Measurements from ENCODE around the gene ZBTB33.

ZBTB33 gene, protein sequence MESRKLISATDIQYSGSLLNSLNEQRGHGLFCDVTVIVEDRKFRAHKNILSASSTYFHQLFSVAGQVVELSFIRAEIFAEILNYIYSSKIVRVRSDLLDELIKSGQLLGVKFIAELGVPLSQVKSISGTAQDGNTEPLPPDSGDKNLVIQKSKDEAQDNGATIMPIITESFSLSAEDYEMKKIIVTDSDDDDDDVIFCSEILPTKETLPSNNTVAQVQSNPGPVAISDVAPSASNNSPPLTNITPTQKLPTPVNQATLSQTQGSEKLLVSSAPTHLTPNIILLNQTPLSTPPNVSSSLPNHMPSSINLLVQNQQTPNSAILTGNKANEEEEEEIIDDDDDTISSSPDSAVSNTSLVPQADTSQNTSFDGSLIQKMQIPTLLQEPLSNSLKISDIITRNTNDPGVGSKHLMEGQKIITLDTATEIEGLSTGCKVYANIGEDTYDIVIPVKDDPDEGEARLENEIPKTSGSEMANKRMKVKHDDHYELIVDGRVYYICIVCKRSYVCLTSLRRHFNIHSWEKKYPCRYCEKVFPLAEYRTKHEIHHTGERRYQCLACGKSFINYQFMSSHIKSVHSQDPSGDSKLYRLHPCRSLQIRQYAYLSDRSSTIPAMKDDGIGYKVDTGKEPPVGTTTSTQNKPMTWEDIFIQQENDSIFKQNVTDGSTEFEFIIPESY
- 68.0 to 75.6 reads per million in 2 donors for total RNA-seq

GRCh38 chrX:120250522-120251271, at the start of gene ZBTB33:
TSS of gene ZBTB33 (plus strand) at chrX:120250812. CDS start at chrX:120253416, 2,604 bp downstream.
- DNase-seq: peak; percentile 72

DNA sequence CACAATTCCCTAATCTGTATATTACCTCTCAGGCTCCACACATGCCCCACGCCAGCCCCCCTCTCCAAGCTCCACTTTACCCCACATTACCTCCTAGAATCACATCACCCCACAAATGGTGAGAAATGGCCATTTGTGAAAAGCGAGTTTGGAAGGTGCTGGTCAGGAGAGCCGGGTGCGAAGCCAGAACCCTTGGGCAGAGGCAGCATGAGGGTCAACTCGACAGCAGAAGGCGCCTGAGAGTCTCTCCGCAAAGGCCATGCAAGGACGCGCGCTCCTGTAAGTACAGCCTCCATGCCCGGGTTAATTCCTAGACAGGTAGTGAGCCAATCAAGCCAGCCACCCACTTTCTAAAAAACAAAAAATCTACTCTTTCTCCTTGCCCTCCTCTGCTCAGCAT, 49.8 kb upstream of the ZBTB33 start:
- no peak for DNase-seq

DNA sequence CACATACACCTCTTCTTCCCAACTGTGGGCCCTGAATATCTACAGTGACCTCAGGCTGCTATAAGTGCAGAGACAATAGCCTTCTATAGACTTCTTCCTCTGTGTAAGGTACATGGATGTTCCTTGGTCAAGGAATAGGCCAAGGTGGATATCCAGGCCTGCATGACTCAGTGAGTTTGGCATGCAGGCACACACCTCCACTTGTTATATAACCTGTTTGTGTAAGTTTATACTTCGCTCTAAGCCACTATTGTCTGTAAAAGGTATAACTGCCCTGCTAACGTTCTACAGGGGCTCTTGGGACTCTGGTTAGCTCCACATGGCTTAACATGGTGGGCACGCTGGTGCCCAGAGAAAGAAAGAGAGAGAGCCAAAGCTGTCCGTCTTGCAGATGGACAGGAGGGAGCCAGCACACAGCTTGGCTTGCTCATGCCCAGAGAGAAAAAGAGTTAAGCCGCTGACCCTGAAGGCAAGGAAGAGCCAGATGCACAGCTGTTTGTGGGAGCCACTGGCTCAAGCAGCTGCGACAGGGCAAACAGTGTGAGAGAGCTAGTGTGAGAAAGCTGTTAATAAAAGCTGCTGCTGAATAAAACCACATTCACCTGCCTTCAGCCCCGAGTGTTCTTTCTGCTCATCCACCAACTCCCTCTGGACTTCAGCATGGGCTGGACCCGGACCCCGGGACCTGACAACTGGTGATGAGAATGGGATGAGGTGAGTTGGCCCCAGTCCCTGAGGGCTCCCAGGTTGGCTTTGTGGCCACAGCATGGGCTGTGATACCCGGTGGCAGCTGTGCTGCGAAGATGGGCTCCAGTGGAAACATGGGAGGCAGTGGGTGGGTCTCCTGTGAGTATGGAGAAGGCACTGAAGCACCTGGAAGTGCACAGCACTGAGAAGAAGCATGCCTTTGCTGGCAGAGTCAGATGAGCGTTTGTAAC, 44.5 kb upstream of the ZBTB33 start:
- DNase-seq: no peak

GRCh38 chrX:120207009-120207605, 43.5 kb upstream of the ZBTB33 start:
- DNase-seq: no peak

DNA sequence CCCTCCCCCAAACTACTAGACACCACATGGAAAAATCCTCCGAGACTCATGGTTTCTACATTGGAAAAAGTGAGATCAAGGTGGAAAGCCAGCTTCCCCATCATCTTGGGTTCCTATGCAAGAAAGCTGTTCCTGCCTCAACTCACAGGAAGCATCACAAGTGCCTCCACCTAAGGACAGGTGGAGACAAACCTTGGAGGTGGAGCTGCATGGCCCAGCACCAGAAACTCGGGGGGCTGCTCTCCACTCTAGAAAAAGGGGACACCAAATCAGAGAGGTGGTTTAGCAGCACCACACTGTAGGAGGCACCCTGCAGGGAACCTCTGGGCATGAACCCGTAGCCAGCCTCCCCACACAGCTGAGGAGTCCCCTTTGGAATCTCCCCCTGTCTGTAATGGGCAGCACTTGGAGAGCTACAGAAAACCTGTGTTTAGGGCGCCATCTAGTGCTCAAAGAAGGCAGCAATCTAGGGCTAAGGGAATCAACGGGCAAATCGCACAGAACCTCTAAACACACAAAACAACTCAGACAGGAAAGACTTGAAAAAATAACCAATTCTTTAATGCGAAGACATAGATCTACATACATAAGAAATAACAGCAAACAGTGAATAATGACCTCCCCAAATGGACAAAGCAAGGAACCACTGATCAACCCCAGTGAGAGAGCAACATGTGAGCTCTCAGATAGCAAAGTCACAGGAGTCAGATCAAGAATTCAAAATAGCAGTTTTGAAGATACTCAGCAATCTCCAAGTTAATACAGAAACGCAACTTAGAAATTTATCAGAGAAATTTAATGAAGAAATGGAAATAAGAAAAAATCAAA, 37.0 kb upstream of the ZBTB33 start:
- no peak for DNase-seq

DNA sequence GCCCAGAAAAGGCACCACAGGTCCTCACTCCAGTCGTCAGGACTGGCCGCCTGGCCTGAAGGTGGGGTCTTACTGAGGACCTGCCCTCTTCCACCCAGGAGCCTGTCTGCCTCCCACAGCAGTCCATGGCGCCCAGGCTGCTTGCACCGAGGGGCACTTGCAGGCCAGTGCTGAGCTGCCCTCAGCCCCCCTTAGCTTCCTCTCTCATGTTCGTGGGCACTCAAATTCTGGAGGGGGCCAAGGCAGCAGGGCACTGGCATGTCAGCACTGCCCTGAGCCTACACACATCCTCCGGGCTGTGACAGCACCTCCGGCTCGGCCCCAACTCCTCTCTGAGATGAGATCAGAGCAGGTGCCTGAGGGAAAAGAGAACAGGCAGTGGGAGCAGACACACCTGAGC, 27.2 kb upstream of the ZBTB33 start:
- DNase-seq: no peak

GRCh38 chrX:120224388-120224787, 26.2 kb upstream of the ZBTB33 start:
- no peak for DNase-seq

- no peak for DNase-seq
Observed at GRCh38 chrX:120228187-120228908, 22.3 kb upstream of the ZBTB33 start.

GRCh38 chrX:120235284-120235683, 15.3 kb upstream of the ZBTB33 start:
- no peak for DNase-seq

DNA sequence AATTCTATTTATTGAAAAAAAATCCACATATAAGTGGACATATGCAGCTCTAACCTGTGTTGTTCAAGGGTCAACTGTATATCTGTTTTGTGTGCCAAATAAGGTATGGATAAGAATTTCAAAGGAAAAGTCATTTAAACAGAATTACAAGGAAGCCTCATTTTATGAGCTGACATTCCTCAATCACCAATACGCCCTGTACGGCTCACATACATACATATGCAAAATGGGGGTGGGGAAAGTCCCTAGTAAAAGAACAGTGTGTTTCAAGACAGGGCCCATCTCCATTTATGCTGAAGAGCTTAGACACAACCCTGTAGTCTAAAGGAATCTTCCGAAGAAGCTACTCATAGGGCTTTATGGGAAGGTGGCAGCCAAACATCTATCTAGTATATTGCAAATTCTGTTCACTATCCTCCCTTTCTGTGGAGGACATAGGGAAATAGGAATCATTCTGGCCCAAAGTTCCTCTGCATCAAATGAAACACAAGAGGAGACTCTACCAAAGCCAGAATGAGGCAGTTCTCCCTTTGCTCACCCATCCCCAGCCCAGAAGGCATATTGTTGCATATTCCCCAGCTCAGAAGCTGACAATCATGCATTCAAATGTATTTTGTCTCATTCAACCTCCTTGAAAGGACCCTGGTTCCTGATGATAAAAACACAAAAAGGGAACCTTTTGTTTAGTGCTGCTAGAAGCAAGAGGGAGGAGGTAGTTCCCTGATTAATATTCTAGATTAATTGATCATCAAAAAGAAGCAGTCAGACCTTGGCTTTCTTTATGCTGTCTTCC, 13.7 kb upstream of the ZBTB33 start:
- DNase-seq: no peak

DNA sequence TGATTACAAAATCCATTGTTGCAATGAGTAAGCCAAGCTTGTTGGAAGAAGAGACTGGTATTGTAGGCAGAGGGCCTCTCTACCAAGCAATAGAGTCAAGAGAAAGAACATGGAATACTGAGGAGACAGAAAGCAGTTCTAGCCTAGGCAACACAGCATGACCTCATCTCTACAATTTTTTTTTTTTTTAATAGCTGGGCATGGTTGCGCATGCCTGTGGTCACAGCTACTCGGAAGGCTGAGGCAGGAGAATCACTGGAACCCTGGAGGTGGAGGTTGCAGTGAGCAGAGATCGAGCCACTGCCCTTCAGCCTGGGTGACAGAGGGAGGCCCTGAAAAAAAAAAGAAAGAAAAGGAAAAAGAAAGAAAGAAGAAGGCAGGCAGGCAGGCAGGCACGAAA, 11.7 kb upstream of the ZBTB33 start:
- no peak for DNase-seq

DNA sequence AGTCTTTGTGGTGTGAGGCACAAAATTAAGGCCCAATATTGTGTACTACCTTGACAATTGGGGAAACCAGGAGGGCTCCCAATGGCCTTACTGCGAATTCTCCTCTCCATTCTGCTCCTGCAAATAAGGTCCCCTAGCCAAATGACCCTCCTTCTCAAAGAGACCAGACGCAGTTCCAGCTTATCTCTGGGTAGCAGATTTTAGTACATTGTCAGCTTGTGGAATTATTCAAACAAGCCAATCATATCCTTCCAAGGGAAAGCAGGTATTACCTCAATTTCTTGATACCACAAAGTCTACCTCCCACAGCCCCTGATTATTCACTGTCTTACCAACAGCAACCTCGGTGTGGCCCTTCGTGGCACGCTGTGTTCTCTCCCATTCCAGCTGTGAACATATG, 7.8 kb upstream of the ZBTB33 start:
- DNase-seq: no peak

GRCh38 chrX:120244395-120244734, 6.2 kb upstream of the ZBTB33 start:
- DNase-seq: no peak

- DNase-seq: peak; percentile 14
Observed at GRCh38 chrX:120244735-120245498, 5.7 kb upstream of the ZBTB33 start.

GRCh38 chrX:120251471-120252011, 929 bp downstream of the ZBTB33 start:
- no peak for DNase-seq

GRCh38 chrX:120253784-120254183, 3.2 kb downstream of the ZBTB33 start:
- no peak for DNase-seq

DNA sequence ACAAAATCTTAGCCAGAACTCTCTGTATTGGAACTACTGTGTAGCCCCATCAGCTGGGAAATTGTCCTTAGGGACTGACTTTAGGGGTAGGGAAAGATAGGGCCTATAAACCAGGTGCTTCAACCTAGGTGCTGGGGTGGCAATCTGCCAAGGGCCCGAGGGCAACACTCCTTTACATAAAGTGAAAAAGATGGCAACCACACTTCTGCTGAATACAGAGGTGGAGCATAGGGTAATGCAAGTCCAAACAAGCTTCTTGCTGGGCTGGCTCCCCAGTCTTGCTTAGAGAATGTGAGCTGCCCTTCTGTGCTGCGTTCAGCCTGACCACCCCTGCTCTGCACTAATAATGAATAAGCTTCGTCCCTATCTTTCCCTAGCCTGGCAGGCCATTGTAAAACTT, 9.8 kb downstream of the ZBTB33 start:
- DNase-seq: no peak

Data from activated gamma-delta T cell (primary cell).